GM23338 (cell line): ENCODE measurements around the gene USH1G. TPM values are rescaled to one million over a fixed set of nuclear protein-coding genes. Genes with fewer than 3 reads are reported as not detected.

Experiments used
- ATAC-seq: fragments of 200-7000 bp; cut with Tn5 transposase; 3 replicates; pipeline ENCODE4 v1.9.1; 2020
- DNase-seq: peaks from one replicate; pipeline ENCODE4 v3.0.0-alpha.2; 2015; ENCODE audit warnings: low spot score
- H2AFZ ChIP-seq: fragments of 200-600 bp; sonication (generic); 2 replicates; pipeline ENCODE4 v1.8.0; 2016; ENCODE audit warnings: antibody characterized with exemption, mild to moderate bottlenecking, moderate library complexity
- H3F3A ChIP-seq: fragments of 200-600 bp; sonication (generic); replicated peaks from 2 replicates; pipeline ENCODE4 v1.8.0; 2017; ENCODE audit warnings: antibody characterized with exemption, mixed run types, low read depth
- H3K27ac ChIP-seq: fragments of 200-600 bp; sonication (generic); 2 replicates; pipeline ENCODE4 v1.6.1; 2016; ENCODE audit warnings: low read depth
- H3K27me3 ChIP-seq: fragments of 200-600 bp; sonication (generic); 2 replicates; pipeline ENCODE4 v1.8.0; 2016; ENCODE audit warnings: mild to moderate bottlenecking, mixed run types, moderate library complexity; ENCODE audit not compliant: insufficient read depth
- H3K36me3 ChIP-seq: fragments of 200-600 bp; sonication (generic); 2 replicates; pipeline ENCODE4 v1.8.0; 2016; ENCODE audit warnings: mild to moderate bottlenecking; ENCODE audit not compliant: insufficient read depth
- H3K4me1 ChIP-seq: fragments of 200-600 bp; sonication (generic); 2 replicates; pipeline ENCODE4 v1.8.0; 2016; ENCODE audit warnings: mild to moderate bottlenecking, moderate library complexity; ENCODE audit not compliant: insufficient read depth
- H3K4me2 ChIP-seq: fragments of 200-600 bp; sonication (generic); 2 replicates; pipeline ENCODE4 v1.7.1; 2017; ENCODE audit warnings: mixed run types
- H3K4me3 ChIP-seq: fragments of 200-600 bp; sonication (generic); 2 replicates; pipeline ENCODE4 v1.6.1; 2016; ENCODE audit warnings: mixed run types
- H3K79me2 ChIP-seq: fragments of 200-600 bp; sonication (generic); replicated peaks from 2 replicates; pipeline ENCODE4 v1.8.0; 2017; ENCODE audit warnings: mild to moderate bottlenecking; ENCODE audit not compliant: insufficient read depth
- H3K9me2 ChIP-seq: fragments of 200-600 bp; sonication (generic); 2 replicates; pipeline ENCODE4 v1.8.0; 2017; ENCODE audit not compliant: insufficient read depth
- H4K20me1 ChIP-seq: fragments of 200-600 bp; sonication (generic); replicated peaks from 2 replicates; pipeline ENCODE4 v1.8.0; 2017; ENCODE audit warnings: mild to moderate bottlenecking; ENCODE audit not compliant: insufficient read depth
- H3K27ac Mint-ChIP-seq: 2 replicates; pipeline ENCODE4 v1.8.0; 2020; ENCODE audit warnings: inconsistent platforms, mild to moderate bottlenecking, moderate library complexity, mixed read lengths
- H3K27me3 Mint-ChIP-seq: 3 replicates; pipeline ENCODE4 v1.8.0; 2022; ENCODE audit warnings: low read depth, mild to moderate bottlenecking, moderate library complexity, mixed read lengths, inconsistent platforms; ENCODE audit not compliant: insufficient read depth, poor library complexity
- H3K36me3 Mint-ChIP-seq: 3 replicates; pipeline ENCODE4 v1.8.0; 2021; ENCODE audit warnings: low read depth, mild to moderate bottlenecking, inconsistent platforms, moderate library complexity, mixed read lengths
- H3K4me1 Mint-ChIP-seq: 3 replicates; pipeline ENCODE4 v1.8.0; 2020; ENCODE audit warnings: mild to moderate bottlenecking, inconsistent platforms, mixed read lengths
- H3K4me3 Mint-ChIP-seq: 3 replicates; pipeline ENCODE4 v1.8.0; 2021; ENCODE audit warnings: moderate library complexity, mild to moderate bottlenecking, inconsistent platforms, mixed read lengths
- H3K9me3 Mint-ChIP-seq: 3 replicates; pipeline ENCODE4 v1.8.0; 2020; ENCODE audit warnings: moderate library complexity, mild to moderate bottlenecking, inconsistent platforms, mixed read lengths
- CREB1 ChIP-seq: fragments of 250-450 bp; sonication (Bioruptor Pico); IDR thresholded peaks from 2 replicates; pipeline ENCODE4 v1.5.0; 2020; ENCODE audit warnings: low read depth, mild to moderate bottlenecking, moderate library complexity
- CTCF ChIP-seq, 2 experiments: fragments of 200-600 bp in 1 of 2; sonication (generic) in 1 of 2; conservative IDR thresholded peaks; 2 replicates each; pipeline versions ENCODE4 v1.5.1 to v1.6.1; 2016 to 2017; ENCODE audit warnings: antibody characterized with exemption in 2 of 2, low read depth in 2 of 2, mild to moderate bottlenecking in 2 of 2, moderate library complexity in 1 of 2
- ETS1 ChIP-seq: IDR thresholded peaks from 2 replicates; pipeline ENCODE4 v1.6.1; 2016; ENCODE audit warnings: antibody characterized with exemption
- EZH2 ChIP-seq: fragments of 200-600 bp; sonication (generic); IDR thresholded peaks from one replicate; pipeline ENCODE4 v1.8.0; 2017; ENCODE audit warnings: antibody characterized with exemption, mild to moderate bottlenecking, low read depth; ENCODE audit not compliant: unreplicated experiment
- POLR2AphosphoS5 ChIP-seq: IDR thresholded peaks from 2 replicates; pipeline ENCODE4 v1.6.1; 2016; ENCODE audit warnings: antibody characterized with exemption, low read depth
- STAT1 ChIP-seq: IDR thresholded peaks from one replicate; pipeline ENCODE4 v1.6.1; 2016; ENCODE audit warnings: antibody characterized with exemption; ENCODE audit not compliant: unreplicated experiment
- ZNF114 ChIP-seq: fragments of 250-450 bp; sonication (Bioruptor Pico); IDR thresholded peaks from 2 replicates; pipeline ENCODE4 v1.5.0; 2020; ENCODE audit warnings: mild to moderate bottlenecking, moderate library complexity
- ZNF462 ChIP-seq: fragments of 250-450 bp; sonication (Bioruptor Pico); IDR thresholded peaks from 2 replicates; pipeline ENCODE4 v1.5.0; 2020; ENCODE audit warnings: mild to moderate bottlenecking, moderate library complexity
- polyA plus RNA-seq: library from polyadenylated mRNA; unstranded; fragments of >200 nt; fragmentation: Nextera tagmentation; extraction: Ambion mirVana; gene quantifications from 2 replicates; pipeline ENCODE4 v1.2.1, GENCODE V29; 2016
- total RNA-seq: library from RNA; depleted of rRNA; stranded (reverse); fragments of >200 nt; shearing (Covaris generic); gene quantifications from 2 replicates; pipeline ENCODE4 v1.2.3, GENCODE V29; 2014

The USH1G gene
- total and polyA plus RNA-seq, 2 experiments from 2014 or later = 0.34 to 1.7 TPM

- Mint-ChIP-seq H3K4me1 (peaks cover 2% of the 10 kb centered on the region), H3K9me3 (no peaks in the 10 kb centered on the region; the same call in 2 of the 3 replicates), H3K27ac (no peak overlapping the region), H3K4me3 (no peak overlapping the region; the same call in 2 of the 3 replicates), H3K36me3 (no peaks in the 10 kb centered on the region; the same call in 2 of the 3 replicates), H3K27me3 (peaks cover 18% of the 10 kb centered on the region)
- no peaks in the 10 kb centered on the region for H3K9me2 ChIP-seq
- H3K4me3 ChIP-seq = no peak overlapping the region
- no peak overlapping the region for H3K4me2 ChIP-seq
- no peaks in the 10 kb centered on the region for H3K79me2 ChIP-seq
- peak; percentile 84 for DNase-seq
- peak; percentile 62 for ATAC-seq
- H3F3A ChIP-seq = no peaks in the 10 kb centered on the region
- peaks cover 6% of the 10 kb centered on the region; the same call in 1 of the 2 replicates for H3K27me3 ChIP-seq
- H3K27ac ChIP-seq = no peak overlapping the region
- no peaks in the 10 kb centered on the region for H4K20me1 ChIP-seq
- H2AFZ ChIP-seq = no peak overlapping the region
- no peaks in the 10 kb centered on the region for H3K36me3 ChIP-seq
- TF ChIP-seq POLR2AphosphoS5 (no peak), EZH2 (no peak), ZNF462 (CRISPR knock-in tag) (no peak), STAT1 (no peak), ETS1 (no peak), CTCF (conservative IDR thresholded peaks at IDR 0.05; ENCODE audit: low read depth in 2 of 2) (peak; percentile 60 to 83), ZNF114 (CRISPR knock-in tag) (no peak), CREB1 (CRISPR knock-in tag) (0 out of 2 replicates have a peak, but pooled peaks have one; percentile 19)
- peaks cover 3% of the 10 kb centered on the region; the same call in 1 of the 2 replicates for H3K4me1 ChIP-seq
Measured at GRCh38 chr17:74960570-74961342, 37.7 kb upstream of the USH1G start.
